Neural cell (in vitro differentiated cells): Measurements from ENCODE around the gene DPF3. TPM values are rescaled to one million over a fixed set of nuclear protein-coding genes. Genes with fewer than 3 reads are reported as not detected.

Source experiments
- H2AFZ ChIP-seq: fragments of 200-600, 300-800 bp; sonication (generic), shearing (Covaris generic); 2 replicates; pipeline ENCODE4 v1.6.0; 2014; ENCODE audit warnings: low read depth, mild to moderate bottlenecking, antibody characterized with exemption, low read length, moderate library complexity
- H3F3A ChIP-seq: fragments of 200-600 bp; shearing (Covaris generic); 2 replicates; pipeline ENCODE4 v1.6.1; 2016; ENCODE audit warnings: mild to moderate bottlenecking, moderate library complexity, mixed read lengths, antibody characterized with exemption, low read length; ENCODE audit not compliant: insufficient read depth, poor library complexity, severe bottlenecking
- H3K27ac ChIP-seq: fragments of 200-600, 300-800 bp; sonication (generic), shearing (Covaris generic); 2 replicates; pipeline ENCODE4 v1.5.1; 2014; ENCODE audit warnings: mild to moderate bottlenecking, low read length, moderate library complexity
- H3K27me3 ChIP-seq: fragments of 300-800, 200-600 bp; sonication (generic), shearing (Covaris generic); 2 replicates; pipeline ENCODE4 v1.6.0; 2014; ENCODE audit warnings: mild to moderate bottlenecking, low read depth, low read length, moderate library complexity; ENCODE audit not compliant: insufficient read depth
- H3K36me3 ChIP-seq: fragments of 300-800, 200-600 bp; sonication (generic), shearing (Covaris generic); 2 replicates; pipeline ENCODE4 v1.5.1; 2014; ENCODE audit warnings: mild to moderate bottlenecking, antibody characterized with exemption, low read length, moderate library complexity; ENCODE audit not compliant: insufficient read depth
- H3K4me2 ChIP-seq: fragments of 300-800, 200-600 bp; sonication (generic), shearing (Covaris generic); 2 replicates; pipeline ENCODE4 v1.6.0; 2014; ENCODE audit warnings: mild to moderate bottlenecking, low read length
- H3K4me3 ChIP-seq: fragments of 300-800, 200-600 bp; sonication (generic), shearing (Covaris generic); 2 replicates; pipeline ENCODE4 v1.5.1; 2014; ENCODE audit warnings: mild to moderate bottlenecking, low read length, moderate library complexity
- H3K79me2 ChIP-seq: fragments of 200-600 bp; shearing (Covaris generic); replicated peaks from 2 replicates; pipeline ENCODE4 v1.6.0; 2014; ENCODE audit warnings: mild to moderate bottlenecking, low read length, moderate library complexity; ENCODE audit not compliant: insufficient read depth
- H3K9ac ChIP-seq: fragments of 300-800, 200-600 bp; sonication (generic), shearing (Covaris generic); 2 replicates; pipeline ENCODE4 v1.6.1; 2016; ENCODE audit warnings: mild to moderate bottlenecking, low read length, mixed read lengths
- H3K9me2 ChIP-seq: fragments of 200-600 bp; shearing (Covaris generic); 2 replicates; pipeline ENCODE4 v1.6.1; 2016; ENCODE audit warnings: mild to moderate bottlenecking, low read length, mixed read lengths; ENCODE audit not compliant: insufficient read depth
- H3K9me3 ChIP-seq: fragments of 200-600, 300-800 bp; sonication (generic), shearing (Covaris generic); 2 replicates; pipeline ENCODE4 v1.6.1; 2016; ENCODE audit warnings: mild to moderate bottlenecking, mixed run types, low read length, moderate library complexity, mixed read lengths
- H4K20me1 ChIP-seq: fragments of 200-600 bp; shearing (Covaris generic); 2 replicates; pipeline ENCODE4 v1.6.1; 2016; ENCODE audit warnings: mild to moderate bottlenecking, mixed run types; ENCODE audit not compliant: insufficient read depth
- CTCF ChIP-seq: fragments of 450-650 bp; IDR thresholded peaks from 2 replicates; pipeline ENCODE4 v1.5.1; 2014; ENCODE audit warnings: antibody characterized with exemption, mild to moderate bottlenecking, moderate library complexity; ENCODE audit not compliant: poor library complexity, severe bottlenecking
- EP300 ChIP-seq: fragments of 450-650 bp; conservative IDR thresholded peaks from 2 replicates; pipeline ENCODE4 v1.6.1; 2014; ENCODE audit warnings: antibody characterized with exemption, mild to moderate bottlenecking, moderate library complexity; ENCODE audit not compliant: poor library complexity, severe bottlenecking
- EZH2 ChIP-seq: fragments of 200-600, 300-800 bp; shearing (Covaris generic), sonication (generic); IDR thresholded peaks from 2 replicates; pipeline ENCODE4 v1.6.1; 2014; ENCODE audit warnings: antibody characterized with exemption, low read length, borderline replicate concordance, mild to moderate bottlenecking; ENCODE audit not compliant: insufficient read depth, poor library complexity, severe bottlenecking
- MXI1 ChIP-seq: fragments of 450-650 bp; conservative IDR thresholded peaks from 2 replicates; pipeline ENCODE4 v1.6.1; 2014; ENCODE audit warnings: antibody characterized with exemption, mild to moderate bottlenecking; ENCODE audit not compliant: poor library complexity, severe bottlenecking
- POLR2AphosphoS5 ChIP-seq: IDR thresholded peaks from 2 replicates; pipeline ENCODE4 v1.6.1; 2012
- RAD21 ChIP-seq: fragments of 450-650 bp; conservative IDR thresholded peaks from 2 replicates; pipeline ENCODE4 v1.6.1; 2014; ENCODE audit warnings: antibody characterized with exemption, mild to moderate bottlenecking, moderate library complexity
- REST ChIP-seq: IDR thresholded peaks from 2 replicates; pipeline ENCODE4 v1.6.1; 2012; ENCODE audit warnings: borderline replicate concordance
- SMC3 ChIP-seq: fragments of 450-650 bp; conservative IDR thresholded peaks from 2 replicates; pipeline ENCODE4 v1.6.1; 2014; ENCODE audit warnings: antibody characterized with exemption, mild to moderate bottlenecking, moderate library complexity; ENCODE audit not compliant: poor library complexity
- TAF1 ChIP-seq: IDR thresholded peaks from 2 replicates; pipeline ENCODE4 v1.6.1; 2012; ENCODE audit warnings: low read depth
- polyA plus RNA-seq: library from polyadenylated mRNA; depleted of rRNA; stranded (reverse); fragments of >200 nt; gene quantifications from 2 replicates; pipeline ENCODE4 v1.2.3, GENCODE V29; 2014

DPF3 gene
- polyA plus RNA-seq, 1 donor from 2014 or later = 2.9 TPM

- no peak overlapping the region for H3K4me3 ChIP-seq
- H3K27me3 ChIP-seq = no peaks in the 10 kb centered on the region
- no peaks in the 10 kb centered on the region for H3K36me3 ChIP-seq
- TF ChIP-seq CTCF (no peak), EP300 (no peak), RAD21 (no peak), POLR2AphosphoS5 (no peak), SMC3 (no peak), REST (no peak), EZH2 (no peak), MXI1 (no peak), TAF1 (no peak)
- H4K20me1 ChIP-seq = no peaks in the 10 kb centered on the region
- no peaks in the 10 kb centered on the region for H3K79me2 ChIP-seq
- H3K9ac ChIP-seq = no peak overlapping the region
- no peak overlapping the region for H3K4me2 ChIP-seq
- no peaks in the 10 kb centered on the region for H3F3A ChIP-seq
- no peak overlapping the region for H2AFZ ChIP-seq
- no peak overlapping the region for H3K27ac ChIP-seq
- H3K9me2 ChIP-seq = no peaks in the 10 kb centered on the region
- H3K9me3 ChIP-seq = peaks cover 6% of the 10 kb centered on the region
Measured at GRCh38 chr14:72753879-72754400, 140.0 kb downstream of the DPF3 start.

GRCh38 chr14:72753044-72753710 lies 140.7 kb downstream of the DPF3 start:
- Histone ChIP-seq H3K36me3 (no peaks in the 10 kb centered on the region), H3K27me3 (no peaks in the 10 kb centered on the region), H4K20me1 (no peaks in the 10 kb centered on the region), H3K9me2 (no peaks in the 10 kb centered on the region), H3K4me3 (no peak overlapping the region), H3K4me2 (no peak overlapping the region), H3K9ac (no peak overlapping the region), H3K27ac (no peak overlapping the region), H3K79me2 (no peaks in the 10 kb centered on the region), H3F3A (no peaks in the 10 kb centered on the region), H3K9me3 (peaks cover 2% of the 10 kb centered on the region), H2AFZ (no peak overlapping the region)
- TF ChIP-seq EZH2 (no peak), RAD21 (no peak), EP300 (no peak), SMC3 (no peak), POLR2AphosphoS5 (no peak), CTCF (no peak), TAF1 (no peak), REST (no peak), MXI1 (no peak)
